H1 (cell line): ENCODE measurements around the gene RGS8. TPM values are rescaled to one million over a fixed set of nuclear protein-coding genes. Genes with fewer than 3 reads are reported as not detected.

ENCODE experiments used
- CTCF ChIA-PET: fragments of 300-600 bp; sonication (Branson Sonifier 250); formaldehyde crosslinking; loops from one replicate; lab custom pipeline; 2021; ENCODE audit not compliant: partially characterized antibody; lab: Charles Lee
- POLR2A ChIA-PET: fragments of 300-600 bp; sonication (Branson Sonifier 250); formaldehyde crosslinking; loops from one replicate; lab custom pipeline; 2021; ENCODE audit warnings: inconsistent platforms; ENCODE audit not compliant: partially characterized antibody; lab: Charles Lee
- DNase-seq, 2 experiments: peaks; one replicate each; pipeline versions ENCODE4 v3.0.0 to v3.0.0-alpha.2; 2010 to 2022; ENCODE audit warnings: low spot score in 2 of 2, low read depth in 1 of 2, mixed read lengths in 1 of 2
- FAIRE-seq: peaks from 2 replicates; lab custom pipeline; 2011; peaks lifted over from hg19 to GRCh38; lab: Jason Lieb, UNC
- H2AFZ ChIP-seq: 2 replicates; pipeline ENCODE4 v1.8.1; 2012; ENCODE audit warnings: low read length, inconsistent platforms
- H2AK5ac ChIP-seq: 2 replicates; pipeline ENCODE4 v1.6.1; 2013; ENCODE audit warnings: low read depth, low read length
- H2BK120ac ChIP-seq: replicated peaks from 2 replicates; pipeline ENCODE3; 2013; ENCODE audit warnings: low read depth, low read length, inconsistent platforms
- H2BK12ac ChIP-seq: 2 replicates; pipeline ENCODE4 v1.6.1; 2013; ENCODE audit warnings: low read depth, low read length
- H2BK15ac ChIP-seq: 2 replicates; pipeline ENCODE4 v1.6.1; 2013; ENCODE audit warnings: low read length
- H2BK20ac ChIP-seq: 2 replicates; pipeline ENCODE4 v1.6.1; 2013; ENCODE audit warnings: low read length
- H2BK5ac ChIP-seq: 2 replicates; pipeline ENCODE4 v1.6.1; 2013; ENCODE audit warnings: low read depth, low read length
- H3K14ac ChIP-seq: 2 replicates; pipeline ENCODE4 v1.6.1; 2013; ENCODE audit warnings: inconsistent platforms; ENCODE audit not compliant: insufficient read length
- H3K18ac ChIP-seq: 2 replicates; pipeline ENCODE4 v1.6.1; 2013; ENCODE audit warnings: low read length; ENCODE audit errors: extremely low read depth
- H3K23ac ChIP-seq: 2 replicates; pipeline ENCODE4 v1.6.1; 2013; ENCODE audit warnings: inconsistent platforms; ENCODE audit not compliant: insufficient read length
- H3K23me2 ChIP-seq: 2 replicates; pipeline ENCODE4 v1.6.1; 2013; ENCODE audit warnings: low read depth, low read length
- H3K27ac ChIP-seq: 2 replicates; pipeline ENCODE4 v1.6.1; 2011; ENCODE audit warnings: low read depth, low read length, inconsistent platforms
- H3K27me3 ChIP-seq, 4 experiments: replicated peaks in 1 of 4; 1 replicate in 1 of 4; 2 replicates in 3 of 4; pipeline versions ENCODE4 v1.6.1 to v1.8.1; 2011 to 2013; ENCODE audit warnings: low read length in 3 of 4, mild to moderate bottlenecking in 3 of 4, inconsistent platforms in 2 of 4, mixed read lengths in 2 of 4, moderate library complexity in 1 of 4; ENCODE audit not compliant: control insufficient read depth in 3 of 4, insufficient read depth in 3 of 4; ENCODE audit errors: extremely low read depth in 1 of 4
- H3K36me3 ChIP-seq, 4 experiments: 2 replicates each; pipeline versions ENCODE4 v1.6.1 to v1.8.1; 2011 to 2013; ENCODE audit warnings: mild to moderate bottlenecking in 4 of 4, low read length in 3 of 4, moderate library complexity in 2 of 4, control low read depth in 1 of 4, inconsistent platforms in 1 of 4; ENCODE audit not compliant: insufficient read depth in 4 of 4, control insufficient read depth in 2 of 4
- H3K4ac ChIP-seq: replicated peaks from 2 replicates; pipeline ENCODE3; 2013; ENCODE audit warnings: low read length, low read depth, mixed read lengths, inconsistent platforms; ENCODE audit not compliant: insufficient read length
- H3K4me1 ChIP-seq, 4 experiments: replicated peaks in 1 of 4; 1 replicate in 1 of 4; 2 replicates in 3 of 4; pipeline versions ENCODE4 v1.6.1 to v1.8.1; 2011 to 2013; ENCODE audit warnings: low read length in 3 of 4, inconsistent platforms in 2 of 4, mixed read lengths in 1 of 4; ENCODE audit not compliant: insufficient read depth in 4 of 4, control insufficient read depth in 3 of 4
- H3K4me2 ChIP-seq, 2 experiments: 2 replicates each; pipeline versions ENCODE4 v1.6.1 to v1.8.1; 2011 to 2013; ENCODE audit warnings: low read depth in 2 of 2, low read length in 2 of 2, control low read depth in 1 of 2, inconsistent platforms in 1 of 2, mild to moderate bottlenecking in 1 of 2; ENCODE audit not compliant: insufficient read depth in 1 of 2
- H3K4me3 ChIP-seq, 4 experiments: fragments of 200-600, 300-600 bp in 1 of 4; sonication (generic), shearing (Covaris generic), sonication (Bioruptor Twin) in 1 of 4; 2 replicates each; pipeline versions ENCODE4 v1.5.1 to v1.8.1; 2011 to 2016; ENCODE audit warnings: low read length in 4 of 4, low read depth in 3 of 4, control low read depth in 2 of 4, inconsistent platforms in 2 of 4, mild to moderate bottlenecking in 2 of 4, mixed read lengths in 1 of 4, moderate library complexity in 1 of 4; ENCODE audit not compliant: insufficient read depth in 2 of 4; ENCODE audit errors: extremely low read depth in 1 of 4
- H3K56ac ChIP-seq: replicated peaks from 2 replicates; pipeline ENCODE3; 2013; ENCODE audit warnings: low read depth, mild to moderate bottlenecking, mixed read lengths, low read length, inconsistent platforms; ENCODE audit not compliant: insufficient read length
- H3K79me1 ChIP-seq: 2 replicates; pipeline ENCODE4 v1.6.1; 2013; ENCODE audit warnings: low read depth, low read length, control low read depth
- H3K79me2 ChIP-seq, 2 experiments: 2 replicates each; pipeline versions ENCODE4 v1.6.1 to v1.8.1; 2012 to 2013; ENCODE audit warnings: low read length in 2 of 2, mild to moderate bottlenecking in 2 of 2, inconsistent platforms in 1 of 2; ENCODE audit not compliant: insufficient read depth in 2 of 2, control insufficient read depth in 1 of 2
- H3K9ac ChIP-seq, 4 experiments: replicated peaks in 1 of 4; 1 replicate in 1 of 4; 2 replicates in 3 of 4; pipeline versions ENCODE4 v1.6.1 to v1.8.1; 2011 to 2013; ENCODE audit warnings: low read depth in 3 of 4, low read length in 3 of 4, control low read depth in 2 of 4, mild to moderate bottlenecking in 2 of 4, moderate library complexity in 2 of 4, inconsistent platforms in 1 of 4; ENCODE audit errors: extremely low read depth in 1 of 4
- H3K9me3 ChIP-seq, 2 experiments: 2 replicates each; pipeline versions ENCODE4 v1.6.1 to v1.8.1; 2012 to 2013; ENCODE audit warnings: mild to moderate bottlenecking in 2 of 2, moderate library complexity in 2 of 2, control low read depth in 1 of 2, inconsistent platforms in 1 of 2, low read depth in 1 of 2, low read length in 1 of 2, mixed read lengths in 1 of 2; ENCODE audit not compliant: insufficient read depth in 2 of 2
- H4K20me1 ChIP-seq, 2 experiments: replicated peaks in 1 of 2; 2 replicates each; pipeline versions ENCODE3 to v1.8.1; 2011 to 2013; ENCODE audit warnings: inconsistent platforms in 2 of 2, low read length in 2 of 2, mild to moderate bottlenecking in 1 of 2; ENCODE audit not compliant: insufficient read depth in 2 of 2, control insufficient read depth in 1 of 2
- H4K5ac ChIP-seq: 2 replicates; pipeline ENCODE4 v1.6.1; 2013; ENCODE audit warnings: low read length, low read depth, mixed read lengths, inconsistent platforms; ENCODE audit not compliant: insufficient read length
- H4K8ac ChIP-seq: 2 replicates; pipeline ENCODE4 v1.8.0; 2013; ENCODE audit warnings: mild to moderate bottlenecking, moderate library complexity, low read length, inconsistent platforms; ENCODE audit not compliant: insufficient read depth; ENCODE audit errors: extremely low read depth
- H4K91ac ChIP-seq: replicated peaks from 2 replicates; pipeline ENCODE3; 2013; ENCODE audit warnings: low read length, mixed read lengths, inconsistent platforms; ENCODE audit not compliant: insufficient read length
- JUN ChIP-seq: IDR thresholded peaks from 2 replicates; pipeline ENCODE4 v1.6.1; 2011; ENCODE audit warnings: low read depth, mild to moderate bottlenecking, improper control_type of control experiment, low read length
- TEAD4 ChIP-seq: IDR thresholded peaks from 2 replicates; pipeline ENCODE4 v1.6.1; 2012; ENCODE audit warnings: low read depth, low read length, inconsistent platforms, mixed read lengths
- WGBS, 2 experiments: shearing (Covaris generic) in 1 of 2; methylation state at CpG; one replicate each; pipeline versions ENCODE4 v1.1.6 to v1.1.7; 2013 to 2015; ENCODE audit warnings: low lambda C conversion rate in 2 of 2, mixed read lengths in 2 of 2, inconsistent platforms in 1 of 2, low coverage in 1 of 2, missing lambda C conversion rate in 1 of 2; ENCODE audit not compliant: insufficient replicate concordance in 2 of 2, insufficient coverage in 1 of 2, insufficient read length in 1 of 2; ENCODE audit errors: extremely low coverage in 1 of 2, missing lambda C conversion rate in 1 of 2; 5-methylcytosine and 5-hydroxymethylcytosine counted together
- polyA plus RNA-seq, 7 experiments: library from polyadenylated mRNA; depleted of rRNA in 3 of 7; stranded (reverse) in 5 of 7; unstranded in 2 of 7; fragments of >200 nt in 5 of 7; fragments of 200-250 nt in 2 of 7; gene quantifications; 1 replicate in 5 of 7; 2 replicates in 1 of 7; 4 replicates in 1 of 7; pipeline versions ENCODE4 v1.2.1 to v1.2.3, GENCODE V29; 2011 to 2013; ENCODE audit warnings: missing spikeins in 2 of 7, mixed read lengths in 2 of 7
- total RNA-seq: library from RNA; stranded (reverse); fragmentation: NEBNext Ultra II Directional; extraction: Animal tissue kit (Norgen Biotek cat#: 25700); gene quantifications from 2 replicates; pipeline ENCODE4 v1.2.1, GENCODE V29; 2021

RGS8 gene
- total and polyA plus RNA-seq, 2 of the 8 experiments (the other 6 are each of a cell fraction or from before 2014, with no cell fraction given): 0.13 to 0.23 TPM

- Histone ChIP-seq H3K79me1 (no peaks in the 10 kb centered on the region), H3K9ac (no peak overlapping the region), H3K56ac (no peak overlapping the region), H3K14ac (no peak overlapping the region), H3K36me3 (no peaks in the 10 kb centered on the region), H4K91ac (no peak overlapping the region), H4K20me1 (no peaks in the 10 kb centered on the region), H3K27ac (no peak overlapping the region), H3K9me3 (no peaks in the 10 kb centered on the region), H2BK20ac (0 out of 2 replicates have a peak overlapping the region, but pooled peaks have one; percentile 50), H3K4ac (no peak overlapping the region), H3K18ac (no peak overlapping the region), H3K27me3 (peaks cover 0 to 4% (median 0%) of the 10 kb centered on the region in 4 experiments; a peak in 1 of 7 replicates), H3K23ac (no peak overlapping the region), H2BK5ac (no peak overlapping the region), H3K79me2 (no peaks in the 10 kb centered on the region), H2BK15ac (no peak overlapping the region), H2BK120ac (no peak overlapping the region), H3K4me3 (no peak overlapping the region), H2AFZ (0 out of 2 replicates have a peak overlapping the region, but pooled peaks have one; percentile 26), H2AK5ac (no peak overlapping the region), H3K23me2 (no peaks in the 10 kb centered on the region), H3K4me1 (peaks cover 6 to 15% (median 7%) of the 10 kb centered on the region in 4 experiments), H4K8ac (no peak overlapping the region), H3K4me2 (no peak overlapping the region), H2BK12ac (peak overlapping the region; percentile 31; the same call in 1 of the 2 replicates), H4K5ac (no peak overlapping the region)
- DNase-seq (no peak), FAIRE-seq (no peak)
- ChIA-PET CTCF (interaction anchor here (0.6 to 4.1 kb wide), 19 partner anchors 8 to 110 kb away, joined by 3 to 29 read pairs (median 4); no protein-coding TSS in a partner anchor), POLR2A (interaction anchor here (0.8 to 1.9 kb wide), 2 partner anchors 8 to 70 kb away, joined by 3 to 4 read pairs; no protein-coding TSS in a partner anchor)
- TF ChIP-seq JUN (no peak), TEAD4 (peak; percentile 58; the same call in 1 of the 2 replicates)
- WGBS, 2 experiments: 71% methylated on average over 8 of the region's 8 CpGs; no CpG with 5 or more reads in 1 of the 2 experiments
Observed at GRCh38 chr1:182674346-182675246, 9.8 kb downstream of the RGS8 start.
